Fibroblast of pulmonary artery (primary cell): ENCODE measurements around the gene NFASC.

Source experiments
- DNase-seq: peaks from one replicate; pipeline ENCODE4 v3.0.0-alpha.2; 2010; ENCODE audit warnings: low read depth
- H3K4me3 ChIP-seq: replicated peaks from 2 replicates; pipeline ENCODE4 v1.5.1; 2011; ENCODE audit warnings: low read depth, mild to moderate bottlenecking, control low read depth, low read length, moderate library complexity
- TF ChIP-seq, protein P1 (sequence below): IDR thresholded peaks from 2 replicates; pipeline ENCODE4 v1.5.1; 2011; ENCODE audit warnings: mild to moderate bottlenecking, control low read depth, low read length, inconsistent platforms; ENCODE audit errors: missing control alignments

Gene NFASC

DNA sequence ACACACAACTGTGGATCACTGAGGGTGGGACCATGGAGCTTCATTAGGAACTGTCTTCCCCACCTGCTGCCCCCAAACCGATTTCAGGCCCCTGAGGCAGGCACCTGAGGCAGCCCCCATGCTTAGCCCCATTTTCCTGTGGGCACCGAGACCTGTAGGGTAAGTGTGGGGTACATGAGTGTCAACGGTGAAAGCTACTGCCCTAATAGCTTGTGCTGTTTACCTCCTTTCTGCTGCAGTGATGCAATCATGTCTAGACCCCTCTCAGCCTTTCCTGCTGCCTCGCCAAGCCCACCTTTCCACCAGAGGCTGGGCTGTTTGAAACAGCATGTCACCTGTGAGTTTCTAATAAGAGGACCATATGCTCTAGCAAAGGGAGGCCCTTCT is 53.0 kb downstream of the NFASC start:
- no peak for DNase-seq
- TF ChIP-seq, protein P1, sequence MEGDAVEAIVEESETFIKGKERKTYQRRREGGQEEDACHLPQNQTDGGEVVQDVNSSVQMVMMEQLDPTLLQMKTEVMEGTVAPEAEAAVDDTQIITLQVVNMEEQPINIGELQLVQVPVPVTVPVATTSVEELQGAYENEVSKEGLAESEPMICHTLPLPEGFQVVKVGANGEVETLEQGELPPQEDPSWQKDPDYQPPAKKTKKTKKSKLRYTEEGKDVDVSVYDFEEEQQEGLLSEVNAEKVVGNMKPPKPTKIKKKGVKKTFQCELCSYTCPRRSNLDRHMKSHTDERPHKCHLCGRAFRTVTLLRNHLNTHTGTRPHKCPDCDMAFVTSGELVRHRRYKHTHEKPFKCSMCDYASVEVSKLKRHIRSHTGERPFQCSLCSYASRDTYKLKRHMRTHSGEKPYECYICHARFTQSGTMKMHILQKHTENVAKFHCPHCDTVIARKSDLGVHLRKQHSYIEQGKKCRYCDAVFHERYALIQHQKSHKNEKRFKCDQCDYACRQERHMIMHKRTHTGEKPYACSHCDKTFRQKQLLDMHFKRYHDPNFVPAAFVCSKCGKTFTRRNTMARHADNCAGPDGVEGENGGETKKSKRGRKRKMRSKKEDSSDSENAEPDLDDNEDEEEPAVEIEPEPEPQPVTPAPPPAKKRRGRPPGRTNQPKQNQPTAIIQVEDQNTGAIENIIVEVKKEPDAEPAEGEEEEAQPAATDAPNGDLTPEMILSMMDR, result no peak
- no peak overlapping the region for H3K4me3 ChIP-seq

DNA sequence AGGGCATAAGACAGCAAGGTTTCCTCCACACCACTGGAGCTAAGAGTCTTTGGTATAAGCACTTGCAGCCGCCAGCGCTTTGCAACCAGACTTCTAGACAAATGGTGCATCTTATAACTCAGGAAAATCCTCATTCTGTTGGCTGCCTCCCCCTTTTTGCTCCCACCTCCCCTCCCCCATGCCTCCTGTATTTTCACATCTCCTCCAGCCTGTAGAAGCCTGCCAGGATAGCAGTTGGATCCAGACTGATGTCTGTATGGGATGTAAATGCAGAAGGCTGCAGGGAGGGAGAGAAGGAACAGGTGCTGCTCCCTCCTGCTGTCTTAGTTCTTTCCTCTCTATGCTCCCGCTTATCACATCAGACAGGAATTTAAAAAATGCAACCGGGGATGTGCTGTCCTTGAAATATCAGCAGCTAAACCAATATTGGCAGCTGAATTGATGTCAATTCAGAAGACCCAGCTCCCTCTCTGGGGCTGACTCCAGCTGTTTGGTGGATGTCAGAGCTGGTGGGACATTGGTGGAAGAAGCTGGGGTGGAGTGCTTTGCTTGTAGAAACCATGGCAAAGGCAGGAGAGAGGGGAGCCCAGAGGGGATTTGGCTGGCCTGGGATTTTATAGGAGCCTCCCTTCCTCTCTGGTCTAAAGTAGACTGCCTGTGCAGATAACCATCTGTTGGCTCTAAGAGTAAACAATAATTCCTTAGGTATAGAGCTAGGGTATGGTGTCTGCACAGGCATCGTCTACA is 53.5 kb downstream of the NFASC start:
- no peak overlapping the region for H3K4me3 ChIP-seq
- no peak for DNase-seq
- TF ChIP-seq, protein P1, result no peak

DNA sequence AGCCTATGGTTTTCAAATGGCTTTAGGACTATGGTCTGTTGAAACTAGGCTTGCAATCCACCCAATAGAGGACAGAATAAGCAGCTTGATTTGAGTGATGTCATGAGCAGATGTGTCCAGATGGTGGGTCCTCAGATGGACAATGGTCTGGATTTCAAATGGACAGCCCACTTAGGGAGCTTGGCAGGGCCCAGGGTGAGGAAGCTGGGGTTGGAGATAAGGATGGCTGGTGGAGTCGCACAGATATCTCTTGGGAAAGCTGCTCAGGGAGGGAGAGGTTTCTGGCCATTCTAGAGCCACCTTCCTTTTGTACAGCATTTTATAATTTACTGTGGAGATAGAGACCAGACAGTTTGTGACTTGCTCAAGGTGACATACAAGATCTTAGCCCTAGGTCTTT is 55.0 kb downstream of the NFASC start:
- H3K4me3 ChIP-seq, result no peak overlapping the region
- DNase-seq, result no peak
- TF ChIP-seq, protein P1, result no peak

DNA sequence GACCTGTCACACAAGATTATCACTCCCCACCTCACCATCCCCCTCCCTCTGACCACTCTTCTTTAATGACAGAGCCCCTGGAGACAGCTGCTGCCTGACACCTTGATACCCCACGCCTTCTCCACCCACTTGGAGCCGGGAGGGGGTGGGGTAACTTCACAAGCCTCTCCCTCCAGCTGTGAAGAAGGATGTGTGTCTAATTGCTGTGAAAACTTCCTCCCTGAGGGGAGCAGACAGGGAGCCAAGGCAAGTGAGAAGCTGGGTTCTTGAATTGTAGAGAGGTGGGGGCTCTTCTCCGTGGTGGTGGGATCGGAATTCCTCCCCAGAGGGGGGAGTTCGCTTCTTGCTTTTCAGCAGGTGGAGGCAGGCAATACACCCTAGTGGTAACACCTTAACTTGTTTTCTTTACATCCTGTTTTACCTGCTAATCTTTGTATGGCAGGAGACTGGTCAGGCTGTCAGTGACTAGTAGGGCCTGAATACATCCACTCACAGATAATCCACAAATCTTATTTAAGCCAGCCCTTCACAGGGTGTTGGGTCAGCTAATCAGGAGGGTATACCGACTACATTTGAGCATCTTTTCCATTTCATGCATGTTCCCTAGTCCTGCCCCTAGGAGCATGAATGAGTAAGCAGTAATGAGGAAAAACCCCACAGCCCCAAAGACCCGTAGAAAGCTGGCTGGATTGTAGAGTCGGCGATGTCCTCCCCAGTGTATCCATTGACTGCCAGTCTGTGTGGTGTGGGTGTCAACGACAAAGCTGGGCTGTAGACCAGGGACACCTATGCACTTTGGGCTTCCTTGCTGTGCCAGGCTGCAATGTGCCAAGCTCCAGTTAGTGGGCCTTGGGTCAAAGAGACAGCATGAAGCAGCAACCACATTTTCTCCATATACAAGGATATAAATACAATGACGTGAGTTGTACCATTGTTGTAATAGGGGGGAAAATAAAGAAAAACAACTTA is 57.3 kb downstream of the NFASC start:
- no peak overlapping the region for H3K4me3 ChIP-seq
- TF ChIP-seq, protein P1, result no peak
- DNase-seq, result no peak

DNA sequence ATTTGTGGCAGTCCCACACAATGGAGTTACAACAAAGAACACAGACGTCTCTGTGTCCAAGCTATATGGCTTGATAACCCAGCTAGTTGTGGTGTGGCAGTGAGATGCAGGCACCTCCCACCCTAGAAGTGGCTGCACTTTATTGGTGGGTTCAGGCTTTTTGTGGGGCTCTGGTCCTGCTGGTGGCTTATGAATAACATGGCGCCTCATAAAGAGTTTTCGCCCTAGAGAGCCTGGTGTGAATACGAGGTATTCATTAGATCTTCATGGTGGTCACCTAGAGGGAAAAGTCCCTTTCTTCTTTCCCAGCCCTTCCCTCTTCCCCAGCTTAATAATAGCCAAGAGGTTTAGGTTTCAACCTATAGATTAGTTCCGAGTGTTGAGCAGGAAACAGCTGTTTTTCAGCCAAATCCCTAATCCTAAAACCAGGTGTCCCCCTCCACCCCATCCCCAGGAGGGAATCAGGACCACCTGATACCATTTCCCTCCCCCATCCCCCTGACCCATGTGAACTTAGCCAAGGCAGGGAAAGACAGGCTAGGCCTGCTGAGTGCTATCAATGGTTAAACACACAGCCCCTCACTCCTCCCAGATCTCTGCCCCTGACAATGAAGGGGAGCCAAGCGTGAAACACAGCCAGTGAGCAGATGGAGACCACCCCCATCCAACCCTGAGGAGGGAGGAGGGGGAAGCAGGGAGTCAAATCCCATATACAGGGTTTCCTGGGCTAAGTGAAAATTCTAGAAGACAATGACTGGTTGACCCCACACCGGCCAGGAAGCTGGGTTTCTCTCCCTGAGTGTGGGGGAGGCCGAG is 58.2 kb downstream of the NFASC start:
- TF ChIP-seq, protein P1, result no peak
- no peak overlapping the region for H3K4me3 ChIP-seq
- DNase-seq, result no peak

DNA sequence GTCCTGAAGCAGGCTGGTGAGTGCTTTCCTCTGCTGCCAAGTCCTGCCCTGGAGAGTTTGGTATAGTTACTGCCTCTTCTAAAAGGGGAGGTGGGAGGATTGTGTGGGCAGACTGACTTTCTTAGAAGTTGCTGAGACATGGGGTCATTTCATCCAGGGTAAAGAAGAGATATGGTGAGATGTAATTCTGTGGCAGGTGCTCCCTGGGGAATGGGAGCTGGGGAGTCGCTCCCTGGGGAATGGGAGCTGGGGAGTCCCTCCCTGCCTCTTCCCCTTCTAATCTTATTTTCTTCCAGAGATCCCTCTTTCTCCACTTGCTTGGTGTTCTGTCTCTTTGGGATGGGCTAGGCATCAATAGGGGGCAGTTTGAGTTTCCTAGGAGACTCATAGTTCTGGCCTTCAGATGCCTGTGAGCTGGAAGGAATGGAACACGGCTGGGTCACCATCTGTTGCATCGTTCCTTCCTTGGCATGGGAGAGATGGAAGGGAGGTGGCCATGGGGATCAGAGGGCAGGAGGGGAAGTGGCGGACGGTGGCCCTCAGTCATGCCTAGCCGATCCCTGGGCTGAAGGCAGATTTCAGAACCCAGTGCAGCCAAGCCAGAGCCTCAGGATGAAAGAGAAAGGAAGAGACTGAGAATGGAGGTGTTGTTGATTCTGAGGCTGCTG is 59.0 kb downstream of the NFASC start:
- DNase-seq, result no peak
- H3K4me3 ChIP-seq, result no peak overlapping the region
- TF ChIP-seq, protein P1, result no peak
